IMR-90 (cell line): ENCODE data around the gene SLIT1. TPM values are rescaled to one million over a fixed set of nuclear protein-coding genes. Genes with fewer than 3 reads are reported as not detected.

Source experiments
- ATAC-seq: fragments of 200-7000 bp; cut with Tn5 transposase; 2 replicates; pipeline ENCODE4 v1.9.1; 2020; ENCODE audit warnings: low read depth, mild to moderate bottlenecking, moderate library complexity
- BruUV-seq: library from RNA; stranded (reverse); fragments of 400-500 nt; replicated peaks from 2 replicates; lab custom pipeline; 2021; lab: Mats Ljungman, UMichigan
- CTCF ChIA-PET: fragments of 300-600 bp; formaldehyde crosslinking; extraction: SDS; loops from one replicate; lab custom pipeline; 2021; ENCODE audit warnings: antibody characterized with exemption; lab: Yijun Ruan, JAX
- POLR2A ChIA-PET: fragments of 300-600 bp; sonication (Branson Sonifier 250); formaldehyde crosslinking; loops from one replicate; lab custom pipeline; 2022; ENCODE audit warnings: antibody characterized with exemption; ENCODE audit not compliant: unreplicated experiment; lab: Charles Lee
- DNase-seq: peaks from one replicate; pipeline ENCODE4 v3.0.0; 2013
- H2AFZ ChIP-seq: replicated peaks from 2 replicates; pipeline ENCODE3; 2013; ENCODE audit warnings: low read length, mild to moderate bottlenecking; ENCODE audit not compliant: poor library complexity
- H2AK5ac ChIP-seq: 2 replicates; pipeline ENCODE4 v1.6.1; 2013; ENCODE audit warnings: low read depth, low read length, inconsistent platforms
- H2AK9ac ChIP-seq: replicated peaks from 2 replicates; pipeline ENCODE3; 2013; ENCODE audit warnings: mild to moderate bottlenecking, low read depth, low read length, moderate library complexity; ENCODE audit not compliant: poor library complexity
- H2BK120ac ChIP-seq: 2 replicates; pipeline ENCODE4 v1.6.1; 2013; ENCODE audit warnings: low read depth, low read length, inconsistent platforms
- H2BK15ac ChIP-seq: 3 replicates; pipeline ENCODE4 v1.6.1; 2013; ENCODE audit warnings: low read depth, low read length, inconsistent platforms
- H2BK20ac ChIP-seq: 2 replicates; pipeline ENCODE4 v1.6.1; 2013; ENCODE audit warnings: low read depth, mild to moderate bottlenecking, inconsistent platforms, low read length, moderate library complexity
- H2BK5ac ChIP-seq: 2 replicates; pipeline ENCODE4 v1.6.1; 2013; ENCODE audit warnings: mild to moderate bottlenecking, low read depth, low read length, inconsistent platforms; ENCODE audit not compliant: poor library complexity, severe bottlenecking
- H3K14ac ChIP-seq: replicated peaks from 2 replicates; pipeline ENCODE4 v1.6.1; 2013; ENCODE audit warnings: low read depth, low read length, inconsistent platforms
- H3K18ac ChIP-seq: 2 replicates; pipeline ENCODE4 v1.6.1; 2013; ENCODE audit warnings: low read depth, low read length, control low read depth
- H3K23ac ChIP-seq: 2 replicates; pipeline ENCODE4 v1.6.1; 2013; ENCODE audit warnings: low read depth, low read length, inconsistent platforms
- H3K27ac ChIP-seq: 2 replicates; pipeline ENCODE4 v1.5.1; 2013; ENCODE audit warnings: mild to moderate bottlenecking, control low read depth, low read length; ENCODE audit not compliant: insufficient read depth
- H3K27me3 ChIP-seq: 2 replicates; pipeline ENCODE4 v1.6.1; 2013; ENCODE audit warnings: low read length; ENCODE audit not compliant: control insufficient read depth, insufficient read depth
- H3K36me3 ChIP-seq: 2 replicates; pipeline ENCODE4 v1.6.1; 2013; ENCODE audit warnings: low read length, mixed read lengths; ENCODE audit not compliant: control insufficient read depth, insufficient read depth
- H3K4ac ChIP-seq: 2 replicates; pipeline ENCODE4 v1.6.1; 2013; ENCODE audit warnings: low read depth, low read length, inconsistent platforms
- H3K4me1 ChIP-seq: 2 replicates; pipeline ENCODE4 v1.6.1; 2013; ENCODE audit warnings: low read length, mixed read lengths; ENCODE audit not compliant: control insufficient read depth, insufficient read depth
- H3K4me2 ChIP-seq: 2 replicates; pipeline ENCODE4 v1.6.1; 2013; ENCODE audit warnings: low read depth, mild to moderate bottlenecking, control low read depth, low read length, moderate library complexity
- H3K4me3 ChIP-seq: 2 replicates; pipeline ENCODE4 v1.5.1; 2013; ENCODE audit warnings: low read depth, mild to moderate bottlenecking, control low read depth, low read length, moderate library complexity; ENCODE audit not compliant: insufficient read depth
- H3K56ac ChIP-seq: 2 replicates; pipeline ENCODE4 v1.6.1; 2013; ENCODE audit warnings: low read length, inconsistent platforms; ENCODE audit not compliant: insufficient read depth; ENCODE audit errors: extremely low read depth
- H3K79me1 ChIP-seq, 2 experiments: 2 replicates each; pipeline ENCODE4 v1.6.1; 2013; ENCODE audit warnings: low read length in 2 of 2, inconsistent platforms in 1 of 2, low read depth in 1 of 2
- H3K9ac ChIP-seq: 2 replicates; pipeline ENCODE4 v1.6.1; 2013; ENCODE audit warnings: low read depth, low read length, control low read depth
- H3K9me1 ChIP-seq: 2 replicates; pipeline ENCODE4 v1.6.1; 2013; ENCODE audit warnings: low read length, inconsistent platforms; ENCODE audit not compliant: insufficient read depth
- H3K9me3 ChIP-seq: 2 replicates; pipeline ENCODE4 v1.6.1; 2013; ENCODE audit warnings: low read length; ENCODE audit not compliant: control insufficient read depth, insufficient read depth
- H4K20me1 ChIP-seq: 2 replicates; pipeline ENCODE4 v1.6.1; 2013; ENCODE audit warnings: low read length, inconsistent platforms; ENCODE audit not compliant: insufficient read depth
- H4K5ac ChIP-seq: 2 replicates; pipeline ENCODE4 v1.6.1; 2013; ENCODE audit warnings: mild to moderate bottlenecking, low read depth, low read length, control low read depth
- H4K8ac ChIP-seq, 2 experiments: 2 replicates each; pipeline ENCODE4 v1.6.1; 2013; ENCODE audit warnings: low read depth in 2 of 2, low read length in 2 of 2, control low read depth in 1 of 2, inconsistent platforms in 1 of 2
- H4K91ac ChIP-seq: 2 replicates; pipeline ENCODE4 v1.6.1; 2013; ENCODE audit warnings: low read depth, low read length, inconsistent platforms; ENCODE audit not compliant: insufficient read depth
- BHLHE40 ChIP-seq: fragments of 150-350 bp; IDR thresholded peaks from 2 replicates; pipeline ENCODE4 v1.6.1; 2016; ENCODE audit warnings: mild to moderate bottlenecking, low read depth, low read length
- CHD1 ChIP-seq: IDR thresholded peaks from 2 replicates; pipeline ENCODE4 v1.6.1; 2012; ENCODE audit warnings: low read depth, low read length, improper control_type of control experiment
- MAFK ChIP-seq: IDR thresholded peaks from 2 replicates; pipeline ENCODE4 v1.6.1; 2012; ENCODE audit warnings: low read depth, low read length, improper control_type of control experiment
- MAZ ChIP-seq: IDR thresholded peaks from 2 replicates; pipeline ENCODE4 v1.6.1; 2012; ENCODE audit warnings: low read depth, mild to moderate bottlenecking, low read length, improper control_type of control experiment, moderate library complexity, borderline replicate concordance
- MXI1 ChIP-seq: IDR thresholded peaks from 2 replicates; pipeline ENCODE4 v1.6.1; 2012; ENCODE audit warnings: low read depth, mild to moderate bottlenecking, low read length, moderate library complexity, borderline replicate concordance
- NFE2L2 ChIP-seq: fragments of 150-350 bp; IDR thresholded peaks from 2 replicates; pipeline ENCODE4 v1.6.1; 2016; ENCODE audit warnings: low read depth, mild to moderate bottlenecking, low read length
- POLR2A ChIP-seq: IDR thresholded peaks from 2 replicates; pipeline ENCODE4 v1.6.1; 2012; ENCODE audit warnings: mild to moderate bottlenecking, low read depth, low read length
- SMC3 ChIP-seq: fragments of 150-350 bp; IDR thresholded peaks from 2 replicates; pipeline ENCODE4 v1.6.1; 2016; ENCODE audit warnings: low read depth, mild to moderate bottlenecking, antibody characterized with exemption, low read length, moderate library complexity
- WGBS, 2 experiments: methylation state at CpG; one replicate each; pipeline versions ENCODE4 v1.1.5 to v1.1.7; 2013; ENCODE audit warnings: missing lambda C conversion rate in 2 of 2; ENCODE audit not compliant: insufficient read length in 1 of 2; ENCODE audit errors: extremely low coverage in 2 of 2; 5-methylcytosine and 5-hydroxymethylcytosine counted together
- dilution Hi-C: fragments of 300-500 bp; cut with HindIII; formaldehyde crosslinking; loops from one replicate; pipeline ENCODE4 v1.14.3; 2018; ENCODE audit warnings: low sequenced_read_pairs; ENCODE audit not compliant: unreplicated experiment
- in situ Hi-C: fragments of 300-500 bp; cut with MboI; formaldehyde crosslinking; loops from 3 replicates; pipeline ENCODE4 v1.14.3; 2019; ENCODE audit warnings: low sequenced_read_pairs, inconsistent platforms, mixed read lengths
- intact Hi-C: fragments of 100-400 bp; cut with micrococcal nuclease; formaldehyde crosslinking; loops from 2 replicates; pipeline ENCODE4 v1.10.0; 2022
- polyA plus RNA-seq, 3 experiments: library from polyadenylated mRNA; depleted of rRNA; stranded (reverse); fragments of >200 nt; gene quantifications; 2 replicates each; pipeline ENCODE4 v1.2.3, GENCODE V29; 2012; ENCODE audit warnings: low replicate concordance in 1 of 3
- total RNA-seq: library from RNA; depleted of rRNA; stranded (reverse); fragments of >200 nt; gene quantifications from 2 replicates; pipeline ENCODE4 v1.2.3, GENCODE V29; 2012
- TF ChIP-seq, protein P1 (sequence below): fragments of 150-350 bp; IDR thresholded peaks from 2 replicates; pipeline ENCODE4 v1.6.1; 2017; ENCODE audit warnings: mild to moderate bottlenecking, antibody characterized with exemption, low read length, low read depth

SLIT1 gene
- total and polyA plus RNA-seq, 2 of the 4 experiments (the other 2 are of a cell fraction): under 0.01 TPM

DNA sequence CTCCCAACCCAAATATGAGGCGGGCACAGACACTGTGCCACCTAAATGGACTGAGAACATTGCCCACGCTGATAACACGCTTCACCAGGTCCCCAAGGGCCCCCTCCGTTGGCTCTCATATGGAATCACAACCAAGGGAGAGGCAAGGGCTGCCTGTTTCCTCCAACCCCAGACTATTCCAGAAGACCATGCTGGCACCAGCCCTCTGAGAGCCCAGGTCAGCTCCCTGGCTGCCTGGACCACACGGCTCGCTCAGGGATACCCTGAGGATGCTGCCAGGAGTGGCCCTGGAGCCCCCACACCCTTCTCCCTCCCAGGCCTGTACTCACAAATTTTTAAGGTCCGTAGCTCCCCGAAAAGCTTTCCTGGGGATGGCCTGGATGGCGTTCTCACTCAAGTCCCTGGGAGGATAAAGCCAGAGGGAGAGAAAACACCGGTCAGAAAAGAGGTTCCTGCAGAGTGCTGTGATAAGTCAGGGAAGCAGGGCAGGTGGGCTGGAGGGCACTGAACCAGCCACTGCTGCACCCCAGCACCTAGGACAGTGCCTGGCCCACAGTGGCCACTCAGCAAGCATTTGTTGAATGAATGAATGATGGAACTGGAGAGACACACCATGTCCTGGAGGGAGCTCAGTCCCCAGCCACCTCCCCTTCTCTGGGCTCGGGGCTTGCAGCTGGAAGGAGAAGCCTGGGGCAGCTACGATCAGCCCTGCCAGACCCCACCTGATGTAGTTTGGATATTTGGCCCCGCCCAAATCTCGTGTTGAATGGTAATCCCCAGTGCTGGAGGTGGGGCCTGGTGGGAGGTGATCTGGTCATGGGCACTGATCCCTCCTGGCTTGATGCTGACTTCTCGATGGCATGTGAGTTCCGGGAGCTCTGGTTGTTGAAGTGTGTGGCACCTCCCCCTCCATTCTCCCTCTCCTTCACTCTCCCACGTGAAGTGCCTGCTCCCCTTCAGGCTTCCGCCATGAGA is 119.8 kb downstream of the SLIT1 start:
- Histone ChIP-seq H3K27ac (no peak overlapping the region), H3K9me3 (peaks cover 9% of the 10 kb centered on the region), H3K23ac (no peak overlapping the region), H3K36me3 (no peaks in the 10 kb centered on the region), H3K4me3 (no peak overlapping the region), H3K14ac (no peak overlapping the region), H3K18ac (no peak overlapping the region), H2AFZ (no peak overlapping the region), H3K79me1 (no peaks in the 10 kb centered on the region), H3K4me2 (no peak overlapping the region), H4K91ac (no peak overlapping the region), H4K5ac (no peak overlapping the region), H3K9me1 (no peaks in the 10 kb centered on the region), H2AK5ac (no peak overlapping the region), H2BK15ac (no peak overlapping the region), H2BK5ac (no peak overlapping the region), H4K8ac (no peak overlapping the region), H3K56ac (no peak overlapping the region), H3K27me3 (peaks cover 55% of the 10 kb centered on the region), H2BK20ac (no peak overlapping the region), H3K9ac (no peak overlapping the region), H4K20me1 (no peaks in the 10 kb centered on the region), H2BK120ac (no peak overlapping the region), H3K4ac (no peak overlapping the region), H2AK9ac (no peak overlapping the region), H3K4me1 (no peaks in the 10 kb centered on the region)
- dilution Hi-C loops: no loop called here
- ChIA-PET POLR2A (no interaction called here), CTCF (no interaction called here)
- ATAC-seq (no peak), DNase-seq (no peak)
- BruUV-seq: no TSS peak
- no peak for TF ChIP-seq MXI1
- no peak for TF ChIP-seq NFE2L2
- no peak for TF ChIP-seq MAZ
- TF ChIP-seq BHLHE40: no peak
- TF ChIP-seq, protein P1, sequence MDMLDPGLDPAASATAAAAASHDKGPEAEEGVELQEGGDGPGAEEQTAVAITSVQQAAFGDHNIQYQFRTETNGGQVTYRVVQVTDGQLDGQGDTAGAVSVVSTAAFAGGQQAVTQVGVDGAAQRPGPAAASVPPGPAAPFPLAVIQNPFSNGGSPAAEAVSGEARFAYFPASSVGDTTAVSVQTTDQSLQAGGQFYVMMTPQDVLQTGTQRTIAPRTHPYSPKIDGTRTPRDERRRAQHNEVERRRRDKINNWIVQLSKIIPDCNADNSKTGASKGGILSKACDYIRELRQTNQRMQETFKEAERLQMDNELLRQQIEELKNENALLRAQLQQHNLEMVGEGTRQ: no peak
- TF ChIP-seq POLR2A: no peak
- TF ChIP-seq MAFK: no peak
- no peak for TF ChIP-seq SMC3
- TF ChIP-seq CHD1: no peak
- intact Hi-C loops: no loop called here
- WGBS, 2 experiments: 80% methylated on average over 1 of the region's 18 CpGs; no CpG with 5 or more reads in 1 of the 2 experiments
- in situ Hi-C loops: no loop called here
